HG02798 (cell line): ENCODE data around the gene HDLBP.
"Not testable (repeated sequence)": the region's sequence is repeated elsewhere in the genome, so short reads cannot be mapped to it uniquely, and the experiment has no call there.

Experiments
- ATAC-seq: cut with Tn5 transposase; IDR thresholded peaks from one replicate; pipeline ENCODE4 v1.9.1; 2021; ENCODE audit warnings: mild to moderate bottlenecking; ENCODE audit not compliant: unreplicated experiment, poor library complexity

Gene HDLBP

GRCh38 chr2:241279413-241279812, 36.1 kb downstream of the HDLBP start:
- ATAC-seq, result no peak

- ATAC-seq, result not testable (repeated sequence)
Observed at GRCh38 chr2:241278306-241278705, 37.2 kb downstream of the HDLBP start.

- no peak for ATAC-seq
Observed at GRCh38 chr2:241275910-241276309, 39.6 kb downstream of the HDLBP start.

- no peak for ATAC-seq
Observed at GRCh38 chr2:241275504-241275903, 40.0 kb downstream of the HDLBP start.

- ATAC-seq, result no peak
Observed at GRCh38 chr2:241274127-241274526, 41.3 kb downstream of the HDLBP start.

GRCh38 chr2:241273210-241274020, 42.1 kb downstream of the HDLBP start:
- ATAC-seq, result no peak

GRCh38 chr2:241272303-241273209, 42.9 kb downstream of the HDLBP start:
- peak; percentile 67 for ATAC-seq

GRCh38 chr2:241271706-241272302, 43.7 kb downstream of the HDLBP start:
- peak; percentile 58 for ATAC-seq

- no peak for ATAC-seq
Observed at GRCh38 chr2:241270531-241270930, 44.9 kb downstream of the HDLBP start.

- no peak for ATAC-seq
Observed at GRCh38 chr2:241269707-241270520, 45.6 kb downstream of the HDLBP start.

GRCh38 chr2:241268716-241269445, 46.6 kb downstream of the HDLBP start:
- ATAC-seq, result no peak

GRCh38 chr2:241268306-241268705, 47.2 kb downstream of the HDLBP start:
- no peak for ATAC-seq

- ATAC-seq, result no peak
Observed at GRCh38 chr2:241267249-241268067, 48.0 kb downstream of the HDLBP start.

- no peak for ATAC-seq
Observed at GRCh38 chr2:241265506-241265905, 50.0 kb downstream of the HDLBP start.

- no peak for ATAC-seq
Observed at GRCh38 chr2:241263061-241263460, 52.4 kb downstream of the HDLBP start.

- no peak for ATAC-seq
Observed at GRCh38 chr2:241261628-241262027, 53.8 kb downstream of the HDLBP start.

GRCh38 chr2:241260911-241261310, 54.6 kb downstream of the HDLBP start:
- no peak for ATAC-seq

GRCh38 chr2:241258505-241259280, 56.8 kb downstream of the HDLBP start:
- ATAC-seq, result no peak
